Thyroid gland (tissue), 4 donors: ENCODE measurements around the gene CD244.

Experiments used
- CTCF ChIP-seq, 6 experiments: fragments of 200-600 bp in 3 of 6; fragments of 450-650 bp in 3 of 6; sonication (generic) in 3 of 6; IDR thresholded peaks; one replicate each; pipeline ENCODE4 v1.5.1; 2016 to 2019; ENCODE audit warnings: antibody characterized with exemption in 6 of 6, mild to moderate bottlenecking in 2 of 6, inconsistent platforms in 1 of 6, moderate library complexity in 1 of 6
- POLR2A ChIP-seq, 2 donors: fragments of 450-650 bp; IDR thresholded peaks; one replicate each; pipeline ENCODE4 v1.6.1; 2017; ENCODE audit warnings: antibody characterized with exemption in 2 of 2, mild to moderate bottlenecking in 2 of 2, moderate library complexity in 1 of 2

GRCh38 chr1:160780398-160780755 lies 82.3 kb downstream of the CD244 start:
- TF ChIP-seq CTCF (IDR thresholded peaks at IDR 0.05) (no peak), POLR2A (IDR thresholded peaks at IDR 0.05) (no peak)
